Measurements from ENCODE around the gene PRSS2. TPM values are rescaled to one million over a fixed set of nuclear protein-coding genes. Genes with fewer than 3 reads are reported as not detected.
"Not testable (repeated sequence)": the region's sequence is repeated elsewhere in the genome, so short reads cannot be mapped to it uniquely, and the experiment has no call there.

The PRSS2 gene
- total RNA-seq, 2 donors from 2014 or later, result 105 TPM; not detected in 1

DNA sequence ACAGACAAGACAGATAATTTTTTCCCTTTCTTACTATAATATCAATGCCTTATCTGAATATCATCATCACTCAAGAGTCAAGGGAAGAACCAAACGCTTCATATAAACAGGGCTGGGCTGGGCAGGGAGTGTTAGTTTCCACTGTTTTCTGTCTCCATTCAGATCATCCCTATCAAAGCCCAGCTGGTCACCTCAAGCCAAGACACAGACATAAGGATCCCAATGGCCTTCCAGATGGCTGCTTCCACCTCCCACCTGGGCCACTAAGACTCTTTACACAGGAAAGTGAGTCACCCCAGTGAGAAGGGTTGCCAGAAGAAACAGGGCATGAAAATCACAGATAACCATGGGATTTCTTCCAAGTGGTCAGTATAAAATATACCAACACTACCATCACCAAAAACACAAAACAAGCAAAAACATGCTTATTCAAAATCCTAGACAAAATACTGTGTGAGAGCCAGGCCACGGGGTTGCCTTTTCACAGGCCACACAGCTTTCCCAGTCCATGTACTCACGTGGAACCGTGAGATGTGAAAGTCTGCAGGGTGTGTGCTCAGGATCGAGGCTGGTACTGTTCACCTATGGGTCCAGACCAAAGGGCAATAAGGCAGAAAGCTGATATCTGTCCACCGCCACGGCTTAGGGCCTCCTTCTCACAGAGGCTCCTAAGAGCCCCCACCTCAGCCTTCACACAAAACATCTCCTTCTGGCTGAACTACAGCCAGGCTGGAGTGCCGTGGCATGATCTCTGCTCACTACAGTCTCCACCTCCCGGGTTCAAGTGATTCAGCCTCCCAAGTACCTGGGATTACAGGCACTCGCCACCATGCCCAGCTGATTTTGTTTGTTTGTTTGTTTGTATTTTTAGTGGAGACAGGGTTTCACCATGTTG is 15.8 kb upstream of the PRSS2 start:
- Histone ChIP-seq H3K27ac (no peak overlapping the region), H3K36me3 (no peaks in the 10 kb centered on the region), H3K27me3 (no peaks in the 10 kb centered on the region), H3K4me1 (no peaks in the 10 kb centered on the region), H3K9me3 (no peaks in the 10 kb centered on the region), H3K9ac (ENCODE audit: low read depth in 2 of 2, low read length in 2 of 2) (no peak overlapping the region), H3K4me3 (no peak overlapping the region)
- no peak for DNase-seq
- TF ChIP-seq, protein P1, sequence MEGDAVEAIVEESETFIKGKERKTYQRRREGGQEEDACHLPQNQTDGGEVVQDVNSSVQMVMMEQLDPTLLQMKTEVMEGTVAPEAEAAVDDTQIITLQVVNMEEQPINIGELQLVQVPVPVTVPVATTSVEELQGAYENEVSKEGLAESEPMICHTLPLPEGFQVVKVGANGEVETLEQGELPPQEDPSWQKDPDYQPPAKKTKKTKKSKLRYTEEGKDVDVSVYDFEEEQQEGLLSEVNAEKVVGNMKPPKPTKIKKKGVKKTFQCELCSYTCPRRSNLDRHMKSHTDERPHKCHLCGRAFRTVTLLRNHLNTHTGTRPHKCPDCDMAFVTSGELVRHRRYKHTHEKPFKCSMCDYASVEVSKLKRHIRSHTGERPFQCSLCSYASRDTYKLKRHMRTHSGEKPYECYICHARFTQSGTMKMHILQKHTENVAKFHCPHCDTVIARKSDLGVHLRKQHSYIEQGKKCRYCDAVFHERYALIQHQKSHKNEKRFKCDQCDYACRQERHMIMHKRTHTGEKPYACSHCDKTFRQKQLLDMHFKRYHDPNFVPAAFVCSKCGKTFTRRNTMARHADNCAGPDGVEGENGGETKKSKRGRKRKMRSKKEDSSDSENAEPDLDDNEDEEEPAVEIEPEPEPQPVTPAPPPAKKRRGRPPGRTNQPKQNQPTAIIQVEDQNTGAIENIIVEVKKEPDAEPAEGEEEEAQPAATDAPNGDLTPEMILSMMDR (IDR thresholded peaks at IDR 0.05), result no peak
- intact Hi-C loops (cut with DNase I), result no loop called here

DNA sequence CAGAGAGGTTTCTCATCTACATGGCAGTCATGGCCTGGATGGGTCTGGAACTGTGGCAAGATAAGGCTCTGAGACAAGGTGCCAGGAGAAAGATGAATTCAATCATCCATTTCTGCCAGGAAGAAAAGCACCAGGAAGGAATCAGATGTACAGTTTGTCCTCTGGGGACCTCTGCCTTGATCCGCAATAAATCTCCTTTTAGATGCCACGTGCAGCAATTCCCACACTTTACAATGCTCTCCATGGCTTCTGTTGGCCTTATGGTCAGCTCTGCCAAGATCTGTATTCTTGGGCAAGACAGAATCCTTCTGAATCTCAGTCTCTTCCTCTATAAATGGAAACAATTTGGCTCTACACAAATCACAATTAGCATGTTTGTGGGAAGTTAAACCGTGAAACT is 12.5 kb upstream of the PRSS2 start:
- H3K9me3 ChIP-seq; H3K27me3 ChIP-seq; intact Hi-C loops (cut with DNase I); H3K9ac ChIP-seq (ENCODE audit: low read depth in 2 of 2, low read length in 2 of 2); DNase-seq; H3K27ac ChIP-seq; H3K4me1 ChIP-seq; H3K36me3 ChIP-seq; H3K4me3 ChIP-seq: not testable (repeated sequence)

DNA sequence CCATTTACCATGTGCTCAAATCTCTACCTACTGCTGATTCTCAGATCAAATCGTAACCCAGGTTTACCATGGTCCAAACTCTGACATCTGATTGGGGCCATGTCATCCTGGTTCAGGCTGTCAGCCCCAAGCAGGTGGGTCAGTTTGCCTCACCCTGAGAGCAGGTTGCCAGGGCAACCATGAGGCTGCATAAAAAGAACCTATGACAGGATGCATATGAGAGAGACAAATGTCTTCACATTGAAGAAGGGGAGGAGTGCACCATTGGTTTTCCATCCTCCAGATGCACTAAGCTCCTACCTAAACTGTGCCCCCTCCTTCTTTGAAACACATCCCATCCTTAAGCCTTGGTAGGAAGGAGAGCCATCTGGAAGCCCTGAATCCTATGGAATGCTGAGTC is 11.3 kb upstream of the PRSS2 start:
- Histone ChIP-seq H3K27me3 (no peaks in the 10 kb centered on the region), H3K27ac (no peak overlapping the region), H3K9ac (ENCODE audit: low read depth in 2 of 2, low read length in 2 of 2) (no peak overlapping the region), H3K36me3 (no peaks in the 10 kb centered on the region), H3K9me3 (no peaks in the 10 kb centered on the region), H3K4me3 (no peak overlapping the region), H3K4me1 (no peaks in the 10 kb centered on the region)
- no peak for DNase-seq
- intact Hi-C loops (cut with DNase I), result no loop called here
- TF ChIP-seq, protein P1 (IDR thresholded peaks at IDR 0.05), result no peak

DNA sequence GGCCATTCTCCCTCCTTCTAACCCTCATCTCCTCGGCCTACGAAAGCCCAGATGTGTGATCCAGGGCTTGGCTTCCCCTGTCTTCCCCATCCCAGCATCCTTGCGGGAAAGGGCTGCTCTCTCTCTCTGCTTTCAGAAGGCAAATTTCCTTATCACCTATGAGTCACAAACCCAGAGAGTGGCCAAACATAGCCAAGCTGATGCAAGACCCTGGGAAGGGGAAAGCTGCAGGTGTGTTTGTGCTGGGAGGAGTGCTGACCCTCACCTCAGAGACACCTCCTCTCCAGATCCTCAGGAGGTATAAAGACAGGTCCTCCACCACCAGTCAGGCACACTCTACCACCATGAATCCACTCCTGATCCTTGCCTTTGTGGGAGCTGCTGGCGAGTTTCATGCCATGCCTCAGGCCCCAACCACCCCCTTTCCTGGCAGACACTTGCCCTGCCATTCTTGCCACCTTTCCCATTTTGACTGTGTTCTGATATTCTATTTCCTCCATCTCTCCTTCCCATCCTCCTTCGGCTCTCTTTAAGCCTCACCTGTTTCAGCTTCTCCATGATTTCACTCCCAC is 10.6 kb upstream of the PRSS2 start:
- Histone ChIP-seq H3K36me3 (no peaks in the 10 kb centered on the region), H3K4me1 (no peaks in the 10 kb centered on the region), H3K9ac (ENCODE audit: low read depth in 2 of 2, low read length in 2 of 2) (no peak overlapping the region), H3K4me3 (no peak overlapping the region), H3K27me3 (no peaks in the 10 kb centered on the region), H3K27ac (no peak overlapping the region), H3K9me3 (no peaks in the 10 kb centered on the region)
- DNase-seq, result no peak
- intact Hi-C loops (cut with DNase I), result no loop called here
- TF ChIP-seq, protein P1 (IDR thresholded peaks at IDR 0.05), result no peak

DNA sequence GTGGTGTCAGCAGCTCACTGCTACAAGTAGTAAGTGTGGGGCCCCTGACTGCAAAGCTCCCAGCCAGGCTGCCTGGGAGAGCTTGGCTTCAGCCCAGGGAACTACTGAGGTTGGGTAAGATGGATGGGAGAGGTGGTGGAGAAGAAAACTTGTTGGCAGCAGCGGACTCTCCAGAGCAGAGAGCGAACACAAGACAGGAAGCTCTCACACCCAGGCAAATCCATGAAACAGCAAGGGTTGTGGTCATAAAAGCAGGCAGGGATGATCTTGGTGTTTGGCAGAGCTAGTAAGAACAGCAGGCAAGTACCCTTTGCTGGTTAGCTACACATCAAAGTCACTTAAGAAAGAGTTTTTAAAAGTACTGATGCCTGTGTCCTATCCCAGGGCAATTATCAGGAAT is 9.2 kb upstream of the PRSS2 start:
- H3K27me3 ChIP-seq; H3K36me3 ChIP-seq; H3K27ac ChIP-seq; intact Hi-C loops (cut with DNase I); H3K9me3 ChIP-seq; H3K4me1 ChIP-seq; DNase-seq; H3K4me3 ChIP-seq; H3K9ac ChIP-seq (ENCODE audit: low read depth in 2 of 2, low read length in 2 of 2): not testable (repeated sequence)

DNA sequence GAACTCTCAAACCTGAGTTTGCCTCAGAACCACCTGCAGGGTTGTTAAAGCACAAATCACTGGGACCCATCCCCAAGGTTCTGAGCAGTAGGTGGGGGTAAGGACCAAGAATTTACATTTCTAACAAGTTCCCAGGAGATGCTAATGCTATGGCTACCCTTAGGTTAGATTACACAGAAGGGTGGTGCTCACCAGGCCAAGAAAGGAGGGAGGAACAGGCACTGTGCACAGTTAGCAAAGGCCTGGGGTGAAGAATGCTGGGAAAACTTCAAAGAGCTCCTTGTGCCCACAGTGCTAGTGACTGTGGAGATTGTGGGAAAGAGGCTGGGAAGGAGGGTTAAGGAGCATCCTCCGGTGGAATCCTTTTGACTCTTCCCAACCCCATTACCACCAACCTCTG is 8.7 kb upstream of the PRSS2 start:
- TF ChIP-seq, protein P1 (IDR thresholded peaks at IDR 0.05), result no peak
- no peaks in the 10 kb centered on the region for H3K27me3 ChIP-seq
- H3K9ac ChIP-seq (ENCODE audit: low read depth in 2 of 2, low read length in 2 of 2), result no peak overlapping the region
- H3K36me3 ChIP-seq, result no peaks in the 10 kb centered on the region
- no peak overlapping the region for H3K4me3 ChIP-seq
- intact Hi-C loops (cut with DNase I), result no loop called here
- no peaks in the 10 kb centered on the region for H3K9me3 ChIP-seq
- no peak overlapping the region for H3K27ac ChIP-seq
- no peak for DNase-seq
- no peaks in the 10 kb centered on the region for H3K4me1 ChIP-seq

Measured in colonic mucosa (tissue), 4 donors.